GM19397 (cell line): ENCODE measurements around the gene FIGN.

Source experiments
- ATAC-seq: cut with Tn5 transposase; IDR thresholded peaks from one replicate; pipeline ENCODE4 v1.9.1; 2021; ENCODE audit warnings: mild to moderate bottlenecking, moderate library complexity; ENCODE audit not compliant: unreplicated experiment

FIGN gene

GRCh38 chr2:163667064-163667887 lies 68.5 kb downstream of the FIGN start:
- no peak for ATAC-seq

GRCh38 chr2:163665817-163666216 lies 70.0 kb downstream of the FIGN start:
- no peak for ATAC-seq

- no peak for ATAC-seq
These were observed 70.8 kb downstream of the FIGN start for GRCh38 chr2:163665051-163665450.

GRCh38 chr2:163664610-163665009 lies 71.2 kb downstream of the FIGN start:
- ATAC-seq, result no peak

GRCh38 chr2:163662141-163662780 lies 73.5 kb downstream of the FIGN start:
- ATAC-seq, result no peak

- ATAC-seq, result no peak
These were observed 76.6 kb downstream of the FIGN start for GRCh38 chr2:163659224-163659623.

- no peak for ATAC-seq
These were observed 77.3 kb downstream of the FIGN start for GRCh38 chr2:163658556-163658955.

- no peak for ATAC-seq
These were observed 78.5 kb downstream of the FIGN start for GRCh38 chr2:163657281-163657656.

GRCh38 chr2:163656622-163657280 lies 79.1 kb downstream of the FIGN start:
- ATAC-seq, result no peak

GRCh38 chr2:163655667-163656066 lies 80.1 kb downstream of the FIGN start:
- no peak for ATAC-seq

GRCh38 chr2:163652751-163653150 lies 83.1 kb downstream of the FIGN start:
- no peak for ATAC-seq

- ATAC-seq, result no peak
These were observed 86.7 kb downstream of the FIGN start for GRCh38 chr2:163649080-163649479.

- ATAC-seq, result no peak
These were observed 88.5 kb downstream of the FIGN start for GRCh38 chr2:163647300-163647699.

GRCh38 chr2:163646687-163647086 lies 89.1 kb downstream of the FIGN start:
- ATAC-seq, result no peak

GRCh38 chr2:163644238-163644637 lies 91.6 kb downstream of the FIGN start:
- no peak for ATAC-seq

- ATAC-seq, result no peak
These were observed 93.8 kb downstream of the FIGN start for GRCh38 chr2:163641986-163642385.

- no peak for ATAC-seq
These were observed 95.1 kb downstream of the FIGN start for GRCh38 chr2:163640542-163641193.

GRCh38 chr2:163637871-163638270 lies 97.9 kb downstream of the FIGN start:
- no peak for ATAC-seq

- ATAC-seq, result no peak
These were observed 102.5 kb downstream of the FIGN start for GRCh38 chr2:163633291-163633690.

- ATAC-seq, result no peak
These were observed 105.0 kb downstream of the FIGN start for GRCh38 chr2:163630836-163631235.

GRCh38 chr2:163626639-163627109 lies 109.1 kb downstream of the FIGN start:
- ATAC-seq, result no peak
